ENCODE measurements around the gene KRTAP9-2. TPM values are rescaled to one million over a fixed set of nuclear protein-coding genes. Genes with fewer than 3 reads are reported as not detected.
"Not testable (repeated sequence)": the region's sequence is repeated elsewhere in the genome, so short reads cannot be mapped to it uniquely, and the experiment has no call there.

Gene KRTAP9-2
- total RNA-seq, 4 donors from 2014 or later, result not detected

DNA sequence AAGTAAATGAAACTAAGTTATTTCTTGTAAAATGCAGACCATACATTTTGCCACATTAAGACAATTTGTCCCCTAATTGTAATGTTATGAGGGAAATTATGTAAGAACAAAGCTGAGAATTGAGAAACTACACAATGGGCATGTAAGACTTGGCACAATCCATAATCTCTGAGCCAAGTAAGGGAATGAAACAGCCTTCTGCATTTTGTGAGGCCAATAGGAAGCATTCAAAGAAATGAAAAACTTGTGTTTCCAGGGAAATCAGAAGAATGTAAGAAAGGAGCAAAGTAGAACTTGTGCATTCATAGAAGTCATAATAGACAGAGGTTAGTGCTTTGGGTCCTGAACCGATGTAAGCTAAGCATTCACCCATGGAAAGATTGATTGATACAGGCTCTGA is 24.8 kb downstream of the KRTAP9-2 start:
- TF ChIP-seq CTCF (IDR thresholded peaks at IDR 0.05), result no peak
- DNase-seq (ENCODE audit: low spot score) (no peak), ATAC-seq (ENCODE audit: low FRiP score) (no peak)

DNA sequence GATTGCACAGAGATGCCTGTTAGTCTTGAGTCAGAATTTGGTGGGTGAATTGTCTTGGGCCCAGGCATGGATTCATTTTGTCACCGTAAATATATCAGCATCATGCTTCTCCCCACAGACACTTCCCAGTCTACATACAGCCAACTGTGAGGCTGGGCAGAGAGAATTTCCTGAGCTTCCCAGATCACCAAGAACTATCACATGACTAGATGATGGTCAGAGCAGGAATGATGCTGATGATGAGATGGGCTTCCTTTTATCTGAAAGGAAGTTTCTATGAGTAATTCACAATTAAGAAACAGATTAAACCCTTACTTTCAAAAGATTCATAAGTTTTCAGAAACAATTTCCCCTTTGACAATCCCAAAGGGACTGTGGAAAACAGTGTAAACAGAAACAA is 28.4 kb downstream of the KRTAP9-2 start:
- no peak for TF ChIP-seq CTCF (IDR thresholded peaks at IDR 0.05)
- ATAC-seq (ENCODE audit: low FRiP score), result no peak
- no peak for DNase-seq (ENCODE audit: low spot score)

DNA sequence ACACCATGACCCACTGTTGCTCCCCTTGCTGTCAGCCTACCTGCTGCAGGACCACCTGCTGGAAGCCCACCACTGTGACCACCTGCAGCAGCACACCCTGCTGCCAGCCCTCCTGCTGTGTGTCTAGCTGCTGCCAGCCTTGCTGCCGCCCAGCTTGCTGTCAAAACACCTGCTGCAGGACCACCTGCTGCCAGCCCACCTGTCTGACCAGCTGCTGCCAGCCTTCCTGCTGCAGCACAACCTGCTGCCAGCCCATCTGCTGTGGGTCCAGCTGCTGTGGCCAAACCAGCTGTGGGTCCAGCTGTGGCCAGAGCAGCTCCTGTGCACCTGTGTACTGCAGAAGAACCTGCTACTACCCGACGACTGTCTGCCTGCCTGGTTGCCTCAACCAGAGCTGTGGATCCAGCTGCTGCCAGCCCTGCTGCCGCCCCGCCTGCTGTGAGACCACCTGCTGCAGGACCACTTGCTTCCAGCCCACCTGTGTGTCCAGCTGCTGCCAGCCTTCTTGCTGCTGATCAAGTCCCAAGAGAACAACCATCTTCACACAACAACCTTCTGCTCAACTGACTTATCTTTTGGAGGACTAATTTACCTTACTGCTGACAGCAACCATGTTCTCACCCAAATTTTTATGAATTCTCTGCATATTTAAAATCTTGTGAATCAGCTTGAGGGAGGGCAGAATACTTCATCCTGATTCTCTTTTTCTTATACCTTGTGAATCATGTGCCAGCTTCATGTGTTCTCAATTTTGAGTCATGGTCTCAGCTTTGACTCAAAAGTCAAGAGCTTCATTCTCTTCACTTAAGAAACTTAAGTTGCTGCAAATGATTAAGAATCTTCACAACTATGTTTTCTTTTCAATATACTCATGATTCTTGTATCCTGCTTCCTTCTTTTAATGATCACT is 29.2 kb downstream of the KRTAP9-2 start, which contains the start of gene KRTAP9-9:
KRTAP9-9 (plus strand) TSS at position 4 of the 910 bp plus-strand sequence.
- DNase-seq (ENCODE audit: low spot score); ATAC-seq (ENCODE audit: low FRiP score): not testable (repeated sequence)

- TF ChIP-seq CTCF (IDR thresholded peaks at IDR 0.05), result no peak
- ATAC-seq (ENCODE audit: low FRiP score), result no peak
- no peak for DNase-seq (ENCODE audit: low spot score)
These were observed 29.8 kb downstream of the KRTAP9-2 start for GRCh38 chr17:41256291-41256685.

GRCh38 chr17:41258406-41258805 is 32.0 kb downstream of the KRTAP9-2 start:
- DNase-seq (ENCODE audit: low spot score) (no peak), ATAC-seq (ENCODE audit: low FRiP score) (no peak)
- no peak for TF ChIP-seq CTCF (IDR thresholded peaks at IDR 0.05)

GRCh38 chr17:41263212-41263611 is 36.8 kb downstream of the KRTAP9-2 start:
- no peak for DNase-seq (ENCODE audit: low spot score)
- no peak for ATAC-seq (ENCODE audit: low FRiP score)
- no peak for TF ChIP-seq CTCF (IDR thresholded peaks at IDR 0.05)

- no peak for ATAC-seq (ENCODE audit: low FRiP score)
- TF ChIP-seq CTCF (IDR thresholded peaks at IDR 0.05), result no peak
- DNase-seq (ENCODE audit: low spot score), result no peak
These were observed 38.2 kb downstream of the KRTAP9-2 start for GRCh38 chr17:41264599-41264998.
